ENCODE data around the gene VPS37C.
"Not testable (repeated sequence)": the region's sequence is repeated elsewhere in the genome, so short reads cannot be mapped to it uniquely, and the experiment has no call there.

The VPS37C gene

DNA sequence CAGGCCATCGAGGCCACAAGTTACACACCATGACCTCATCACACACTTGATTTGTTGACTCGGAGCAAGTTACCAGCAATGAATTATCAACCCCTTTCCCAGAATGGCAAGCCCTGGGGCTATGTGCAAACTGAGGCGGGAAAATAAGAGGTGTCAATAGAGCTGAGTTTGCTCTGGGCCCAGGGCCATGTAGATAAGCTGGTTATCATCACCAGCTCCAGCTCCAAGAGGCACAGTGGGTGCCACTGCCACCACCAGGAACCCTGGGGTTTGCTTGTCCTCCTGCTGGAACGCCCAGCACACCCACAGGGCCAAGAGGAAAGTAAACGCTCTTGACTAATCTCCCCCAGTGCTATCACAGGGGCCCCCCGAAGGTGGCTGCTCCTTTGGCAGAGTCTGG lies 13.0 kb upstream of the VPS37C start:
- no peak for DNase-seq

DNA sequence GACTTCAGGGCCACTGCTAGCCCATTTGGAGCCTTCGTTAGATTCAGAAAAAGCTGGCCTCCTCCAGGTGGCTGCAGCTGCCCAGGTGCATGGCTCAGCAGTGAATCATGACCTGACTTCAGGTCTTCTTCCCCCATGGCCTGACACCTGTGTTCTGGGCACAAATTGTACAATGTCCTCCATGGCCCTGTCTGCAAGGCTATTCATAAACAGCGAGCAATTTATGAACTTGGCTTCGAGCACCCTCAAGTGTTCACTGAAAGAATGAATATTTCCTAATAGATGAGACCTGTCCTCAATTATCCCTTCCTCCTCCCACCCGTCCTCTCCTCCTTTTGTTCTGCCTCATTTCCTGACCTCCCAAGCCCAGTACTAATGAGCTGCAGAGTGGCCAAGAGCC lies 12.2 kb upstream of the VPS37C start:
- no peak for DNase-seq

DNA sequence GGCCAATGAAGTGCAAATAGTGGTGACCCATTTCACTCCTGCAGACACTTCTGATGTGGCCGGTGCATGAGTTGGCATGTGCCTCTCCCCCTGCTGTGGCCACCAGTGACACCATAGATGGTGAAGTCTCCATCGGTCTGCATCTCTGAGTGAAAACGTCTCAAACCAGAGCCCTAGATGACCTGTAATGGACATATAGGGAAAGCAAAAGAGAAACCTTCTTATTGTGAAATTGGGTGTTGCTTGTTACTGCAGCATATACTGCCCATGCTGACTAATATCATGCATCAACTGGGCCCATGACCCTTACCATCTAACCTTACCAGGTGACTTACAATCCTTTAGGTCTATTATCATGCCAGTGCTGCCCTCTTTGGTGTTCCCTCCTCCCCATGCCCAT lies 11.7 kb upstream of the VPS37C start:
- no peak for DNase-seq

DNA sequence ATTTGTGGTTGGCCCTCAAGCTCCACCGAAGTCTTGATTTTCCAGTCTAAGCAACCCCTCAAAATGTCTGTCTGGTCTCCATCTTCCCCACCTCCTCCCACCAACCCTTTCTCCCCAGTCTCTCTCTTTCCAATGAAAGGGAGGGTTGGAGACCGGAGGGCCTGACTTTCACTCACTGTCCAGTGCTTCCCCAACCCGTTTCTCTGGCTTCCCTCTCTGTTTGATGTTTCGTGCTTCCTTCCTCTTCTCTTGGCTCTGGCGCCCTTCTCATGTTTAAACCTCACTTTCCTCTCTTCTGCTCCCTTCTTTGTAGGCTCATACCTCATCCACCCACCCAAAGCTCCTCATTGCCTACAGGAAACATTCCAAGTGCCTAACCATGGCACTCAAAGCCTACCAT lies 11.1 kb upstream of the VPS37C start:
- no peak for DNase-seq

DNA sequence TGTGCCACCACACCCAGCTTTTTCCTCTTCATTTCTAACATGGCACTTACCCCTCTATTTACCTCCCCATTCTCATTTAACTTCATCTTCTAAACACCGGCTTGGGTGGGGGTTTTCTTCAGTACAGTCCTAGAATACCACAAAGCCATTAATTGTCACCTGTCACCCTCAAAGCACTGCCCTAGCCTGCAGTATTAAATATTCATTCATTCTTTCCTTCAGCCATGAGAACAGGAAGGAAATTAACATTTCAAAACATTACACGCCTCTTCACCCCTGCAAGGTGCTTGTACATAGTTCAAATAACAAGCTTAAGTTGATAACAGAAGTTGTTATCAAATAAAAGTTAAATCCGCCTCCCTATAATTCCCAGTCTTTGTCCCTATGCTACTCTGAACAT lies 10.7 kb upstream of the VPS37C start:
- DNase-seq = no peak

DNA sequence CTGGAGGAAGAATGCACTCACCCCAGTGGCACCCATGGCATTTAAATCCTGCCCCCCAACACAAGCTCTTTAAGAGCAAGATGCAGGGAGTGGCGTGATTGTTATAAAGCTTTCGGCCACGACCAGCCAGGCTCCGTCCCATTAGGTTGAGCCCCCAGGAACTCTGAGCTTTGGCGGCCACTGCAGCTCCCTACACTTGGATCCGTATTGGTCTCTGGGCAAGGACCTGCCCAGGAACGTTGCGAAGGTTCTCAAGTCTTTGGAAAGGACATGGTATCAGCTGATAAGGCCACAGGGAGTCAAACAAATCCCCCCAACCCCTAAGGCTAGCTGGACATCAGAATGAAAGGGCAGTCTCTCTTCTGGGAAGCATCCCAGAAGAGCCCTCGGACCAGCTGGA lies 9.3 kb upstream of the VPS37C start:
- no peak for DNase-seq

DNA sequence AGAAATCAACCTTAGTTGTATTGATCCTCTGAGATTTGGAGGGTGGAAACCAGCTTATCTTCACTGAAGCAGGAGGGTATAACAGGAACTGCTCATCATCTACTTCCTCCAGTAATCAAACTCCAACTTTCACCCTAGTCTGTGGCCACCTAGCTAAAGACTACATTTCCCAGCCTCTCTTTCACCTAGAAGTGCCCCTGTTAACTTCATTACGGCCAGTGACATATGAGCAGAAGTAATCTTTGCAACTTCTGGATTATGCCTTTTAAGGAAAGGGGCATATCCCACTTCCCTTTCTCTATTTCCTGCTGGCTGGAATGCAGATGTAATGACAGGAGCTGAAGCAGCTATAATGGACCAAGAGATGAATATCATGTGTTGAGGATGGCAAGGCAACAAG lies 7.6 kb upstream of the VPS37C start:
- DNase-seq = no peak

DNA sequence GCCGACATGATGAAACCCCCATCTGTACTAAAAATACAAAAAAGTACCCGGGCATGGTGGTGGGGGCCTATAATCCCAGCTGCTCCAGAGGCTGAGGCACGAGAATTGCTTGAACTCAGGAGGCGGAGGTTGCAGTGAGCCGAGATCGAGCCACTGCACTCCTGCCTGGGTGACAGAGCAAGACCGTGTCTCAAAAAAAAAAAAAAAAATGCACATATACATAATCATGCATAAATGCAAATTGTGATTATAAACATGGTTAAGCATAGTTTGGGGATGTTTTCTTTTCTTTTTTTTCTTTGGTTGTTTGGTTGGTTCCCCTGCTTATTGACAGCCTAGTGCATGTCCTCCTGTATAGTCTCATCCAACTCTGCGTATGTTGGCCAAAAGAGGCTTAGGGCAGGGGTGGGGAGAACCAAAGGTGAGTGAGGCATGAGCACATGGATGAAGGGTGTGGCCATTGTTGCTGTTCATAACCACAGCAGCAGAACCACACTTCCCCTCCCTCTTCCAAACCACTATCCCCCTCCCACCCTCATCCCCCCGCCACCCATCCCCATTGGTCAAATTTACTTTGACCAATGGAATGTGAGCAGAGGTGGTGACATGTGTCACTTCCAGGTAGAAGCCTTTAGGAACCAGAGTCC lies 6.9 kb upstream of the VPS37C start:
- no peak for DNase-seq

DNA sequence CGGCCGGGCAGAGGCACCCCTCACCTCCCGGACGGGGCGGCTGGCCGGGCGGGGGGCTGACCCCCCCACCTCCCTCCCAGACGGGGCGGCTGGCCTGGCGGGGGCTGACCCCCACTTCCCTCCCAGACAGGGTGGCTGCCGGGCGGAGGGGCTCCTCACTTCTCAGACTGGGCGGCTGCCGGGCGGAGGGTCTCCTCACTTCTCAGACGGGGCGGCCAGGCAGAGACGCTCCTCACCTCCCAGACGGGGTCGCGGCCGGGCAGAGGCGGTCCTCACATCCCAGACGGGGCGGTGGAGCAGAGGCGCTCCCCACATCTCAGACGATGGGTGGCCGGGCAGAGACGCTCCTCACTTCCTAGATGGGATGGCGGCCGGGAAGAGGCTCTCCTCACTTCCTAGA lies 5.1 kb upstream of the VPS37C start:
- DNase-seq = not testable (repeated sequence)

DNA sequence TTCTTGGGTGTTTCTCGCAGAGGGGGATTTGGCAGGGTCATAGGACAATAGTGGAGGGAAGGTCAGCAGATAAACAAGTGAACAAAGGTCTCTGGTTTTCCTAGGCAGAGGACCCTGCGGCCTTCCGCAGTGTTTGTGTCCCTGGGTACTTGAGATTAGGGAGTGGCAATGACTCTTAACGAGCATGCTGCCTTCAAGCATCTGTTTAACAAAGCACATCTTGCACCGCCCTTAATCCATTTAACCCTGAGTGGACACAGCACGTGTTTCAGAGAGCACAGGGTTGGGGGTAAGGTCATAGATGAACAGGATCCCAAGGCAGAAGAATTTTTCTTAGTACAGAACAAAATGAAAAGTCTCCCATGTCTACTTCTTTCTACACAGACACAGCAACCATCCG lies 4.6 kb upstream of the VPS37C start:
- DNase-seq = not testable (repeated sequence)

DNA sequence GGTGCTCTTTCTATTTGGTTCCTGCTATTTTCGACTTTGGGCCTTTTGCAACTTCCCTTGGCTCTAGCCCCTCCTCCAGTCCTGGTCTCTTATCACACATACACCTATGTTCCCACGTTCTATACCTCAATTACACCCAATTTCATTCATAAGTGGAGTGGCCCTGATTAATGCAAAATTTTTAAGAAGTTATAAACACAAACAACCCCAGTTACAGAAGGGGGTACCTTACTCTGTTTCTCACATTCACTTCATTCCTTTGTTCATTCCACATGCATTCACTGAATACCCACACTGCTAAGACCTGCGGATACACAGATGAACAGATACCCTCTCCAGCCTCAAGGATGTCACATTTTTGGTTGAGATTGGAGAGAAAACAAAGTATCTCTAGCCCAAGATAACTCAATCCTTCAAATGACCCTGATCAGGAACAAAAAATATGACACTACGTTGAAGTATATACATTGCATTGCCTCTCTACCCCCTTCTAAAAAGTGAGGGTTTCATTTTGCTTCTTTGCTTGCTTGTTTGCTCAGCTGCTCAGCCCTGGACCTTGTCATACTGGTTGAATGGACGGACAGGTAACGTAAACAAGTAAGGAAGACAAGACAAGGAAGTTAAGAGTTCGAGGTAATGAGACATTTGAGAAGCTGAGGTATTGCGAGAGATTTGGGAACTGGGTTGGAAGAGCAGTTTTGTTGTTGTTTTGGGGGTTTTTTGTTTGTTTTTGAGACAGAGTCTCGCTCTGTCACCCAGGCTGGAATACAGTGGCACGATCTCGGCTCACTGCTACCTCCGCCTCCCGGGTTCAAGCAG lies 3.6 kb upstream of the VPS37C start:
- no peak for DNase-seq

DNA sequence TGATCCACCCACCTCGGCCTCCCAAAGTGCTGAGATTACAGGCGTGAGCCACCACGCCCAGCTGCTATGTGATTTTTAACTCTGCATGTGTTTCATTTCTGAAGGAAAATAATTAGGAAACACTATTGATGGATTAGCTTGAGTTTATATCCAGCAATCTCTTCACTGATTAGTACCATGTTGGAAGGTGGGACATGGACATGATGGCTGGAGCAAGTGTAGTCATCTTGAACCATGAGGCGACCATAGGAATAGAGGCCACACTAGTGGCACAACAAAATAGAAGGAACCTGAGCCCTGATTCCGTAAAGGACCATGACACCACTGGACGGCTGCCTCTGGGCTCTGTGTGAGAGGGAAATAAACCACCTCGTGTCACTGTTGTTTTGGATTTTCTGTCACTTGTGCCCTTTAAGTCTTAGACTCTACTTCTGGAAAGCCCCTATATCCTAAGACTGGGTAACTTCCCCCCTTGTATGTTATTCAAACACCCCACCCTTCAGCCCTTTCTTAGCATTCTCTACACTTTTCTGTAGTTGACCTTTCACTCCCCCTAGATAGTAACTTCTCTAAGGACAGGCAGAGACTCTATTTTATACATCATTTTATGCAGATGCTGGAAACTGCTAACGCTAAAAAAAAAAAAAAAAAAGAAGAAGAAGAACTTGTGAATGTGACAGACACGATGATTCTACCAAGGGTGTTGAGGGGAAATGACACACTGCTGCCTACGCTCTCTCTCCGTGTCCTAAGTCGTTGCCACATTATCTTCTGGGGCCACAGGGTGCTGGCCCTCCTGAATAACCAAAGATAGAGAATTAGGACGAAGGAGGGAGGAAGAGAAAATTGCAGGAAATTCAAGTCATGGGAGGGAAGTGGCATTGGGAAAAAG lies 2.7 kb upstream of the VPS37C start:
- DNase-seq = no peak

DNA sequence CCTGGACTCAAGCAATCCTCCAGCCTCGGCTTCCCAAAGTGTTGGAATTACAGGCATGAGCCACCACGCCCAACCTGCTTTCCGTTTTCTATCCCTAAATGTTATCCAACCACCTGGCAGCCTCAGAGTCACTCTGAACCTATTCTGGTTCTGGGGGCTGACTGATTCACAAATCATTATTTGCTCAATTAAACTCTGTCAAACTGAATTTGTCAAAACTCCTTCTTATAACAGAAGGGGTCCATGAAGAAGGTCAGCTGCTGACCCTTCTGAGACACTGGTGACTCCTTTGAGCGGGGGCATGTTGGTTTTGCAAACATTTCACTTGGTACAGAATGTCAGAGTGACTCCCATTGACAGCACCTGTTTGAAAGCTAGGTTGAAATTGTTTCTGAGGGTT lies 1.8 kb upstream of the VPS37C start:
- DNase-seq = no peak

DNA sequence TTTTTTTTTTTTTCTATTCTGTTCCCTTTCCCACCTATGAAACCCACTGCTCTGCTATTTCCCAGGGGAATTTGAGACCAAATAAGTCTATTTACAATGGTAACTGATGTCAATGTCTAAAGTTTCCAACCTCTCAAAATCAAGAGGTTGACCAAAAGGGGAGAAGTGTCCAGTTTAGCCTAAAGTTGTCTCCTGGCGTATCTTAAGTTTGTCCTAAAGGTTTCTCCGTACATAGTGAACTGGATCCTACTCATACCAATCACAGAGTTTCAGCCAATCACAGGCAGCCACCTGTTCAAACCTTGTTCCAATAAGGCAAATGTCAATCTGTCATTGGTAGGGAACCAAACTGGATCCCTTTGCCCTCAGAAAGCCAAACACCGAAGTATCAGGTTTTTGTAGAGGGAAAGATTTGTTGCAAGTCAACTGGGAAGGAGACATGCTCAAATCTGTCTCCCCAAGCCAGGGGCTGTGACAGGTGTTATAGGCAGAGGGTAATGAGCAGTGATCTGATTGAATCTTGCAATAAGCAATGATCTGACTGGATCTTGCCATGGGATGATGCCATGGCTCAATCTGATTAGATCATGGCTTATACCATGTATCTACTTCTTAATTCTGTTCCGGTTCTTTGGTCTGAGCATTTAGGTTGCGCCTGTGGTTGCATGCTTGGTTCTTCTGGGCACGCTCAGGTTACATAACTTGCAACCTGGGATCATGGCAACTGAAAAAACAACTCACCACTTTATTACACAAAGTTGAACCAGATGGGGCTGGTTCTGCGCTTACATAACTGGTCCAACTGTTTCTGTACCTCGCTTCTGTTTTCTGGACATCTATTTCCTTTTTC lies 1.1 kb upstream of the VPS37C start:
- no peak for DNase-seq

DNA sequence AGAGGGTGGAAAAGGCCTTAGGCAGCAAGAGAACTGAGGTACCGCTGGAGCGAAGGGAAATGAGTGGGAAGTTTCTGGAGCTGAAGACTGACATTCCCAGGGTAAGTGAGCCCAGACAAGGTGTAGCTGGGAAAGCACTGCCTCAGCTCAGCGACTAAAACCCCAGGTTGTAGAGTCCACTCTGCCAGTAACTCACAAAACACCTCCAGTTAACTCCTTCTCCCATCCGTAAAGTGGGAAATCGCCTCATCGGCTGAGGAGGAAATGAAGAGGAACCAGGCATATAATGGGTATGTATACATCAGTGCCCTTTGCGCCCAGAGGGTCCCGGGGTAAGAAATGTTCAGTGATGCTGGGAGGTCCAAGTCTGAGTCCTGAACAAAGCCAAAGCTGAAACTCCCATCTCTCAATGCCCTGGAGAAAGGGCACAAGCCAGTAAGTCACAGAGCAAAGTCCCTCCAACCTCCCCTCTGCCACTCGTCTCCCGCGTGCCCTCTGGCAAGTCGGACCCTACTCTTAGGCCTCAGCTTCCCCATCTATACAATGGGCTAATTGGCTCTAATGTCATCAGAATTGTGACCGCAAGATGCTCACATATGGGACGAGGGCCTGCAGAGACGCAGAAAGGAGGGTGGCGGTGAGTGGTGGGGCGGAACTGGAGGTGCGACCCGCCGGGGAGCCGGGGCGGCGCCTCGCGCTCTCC lies 588 bp downstream of the VPS37C start:
- DNase-seq = no peak

DNA sequence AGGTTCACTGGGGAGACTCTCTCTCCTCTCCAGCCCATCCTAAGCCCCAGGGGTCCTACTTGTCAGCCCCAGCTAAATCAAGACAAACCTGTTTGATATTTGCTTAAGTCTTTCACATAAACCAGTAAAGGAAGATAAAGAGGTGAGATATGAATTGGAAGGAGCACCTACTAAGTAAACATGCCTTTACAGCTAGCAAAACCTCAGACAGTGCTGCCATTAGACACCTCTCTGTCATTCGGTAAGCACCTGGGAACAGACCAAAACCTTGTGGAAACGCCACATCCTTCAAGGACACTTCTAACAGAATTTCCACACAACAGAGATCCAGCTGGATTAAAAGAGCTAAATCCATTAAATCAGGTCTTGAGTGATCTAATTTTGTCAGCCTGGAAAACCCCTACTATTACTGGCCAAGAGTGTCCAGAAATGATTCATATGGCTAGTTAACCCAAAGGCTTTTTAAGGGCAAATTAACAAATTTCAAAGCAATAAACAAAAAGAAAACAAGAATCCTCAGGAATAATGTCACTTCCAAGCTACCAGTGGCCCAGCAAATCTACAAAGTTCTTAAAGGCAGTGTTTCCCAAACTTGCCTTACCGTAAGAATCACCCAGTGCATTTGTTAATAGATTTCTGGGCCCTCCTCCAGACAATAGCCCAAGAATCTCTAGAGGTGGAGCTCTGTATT lies 2.4 kb downstream of the VPS37C start:
- DNase-seq = no peak

DNA sequence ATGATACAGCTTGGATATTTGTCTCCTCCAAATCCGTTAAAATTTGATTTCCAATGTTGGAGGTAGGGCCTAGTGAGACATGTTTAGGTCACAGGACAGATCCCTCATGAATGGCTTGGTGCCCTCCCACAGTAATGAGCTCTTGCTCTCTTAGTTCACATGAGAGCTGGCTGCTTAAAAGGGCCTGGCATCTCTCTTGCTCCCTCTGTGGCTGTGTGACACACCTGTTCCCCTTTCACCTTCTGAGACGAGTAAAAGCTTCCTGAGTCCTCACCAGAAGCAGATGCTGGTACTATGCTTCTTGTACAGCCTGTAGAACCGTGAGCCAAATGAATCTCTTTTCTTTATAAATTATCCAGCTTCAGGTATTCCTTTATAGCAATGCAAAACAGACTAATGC lies 3.5 kb downstream of the VPS37C start:
- no peak for DNase-seq

DNA sequence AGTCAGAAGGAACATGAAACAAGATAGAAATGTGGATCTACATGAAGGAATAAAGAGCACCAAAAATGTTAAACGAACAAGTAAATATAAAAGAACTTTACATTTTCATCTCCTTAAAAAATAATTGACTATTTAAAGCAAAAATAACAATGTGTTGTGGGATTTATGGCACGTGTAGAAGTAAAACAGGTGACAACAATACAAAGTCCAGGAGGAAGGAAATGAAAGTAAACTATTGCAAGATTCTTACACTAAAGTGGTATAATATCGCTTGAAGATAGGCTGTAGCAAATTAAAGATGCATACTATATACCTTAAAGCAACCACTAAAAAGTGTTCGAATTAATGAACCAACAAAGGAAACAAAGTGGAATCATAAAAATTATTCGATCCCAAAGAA lies 5.5 kb downstream of the VPS37C start:
- DNase-seq = no peak

DNA sequence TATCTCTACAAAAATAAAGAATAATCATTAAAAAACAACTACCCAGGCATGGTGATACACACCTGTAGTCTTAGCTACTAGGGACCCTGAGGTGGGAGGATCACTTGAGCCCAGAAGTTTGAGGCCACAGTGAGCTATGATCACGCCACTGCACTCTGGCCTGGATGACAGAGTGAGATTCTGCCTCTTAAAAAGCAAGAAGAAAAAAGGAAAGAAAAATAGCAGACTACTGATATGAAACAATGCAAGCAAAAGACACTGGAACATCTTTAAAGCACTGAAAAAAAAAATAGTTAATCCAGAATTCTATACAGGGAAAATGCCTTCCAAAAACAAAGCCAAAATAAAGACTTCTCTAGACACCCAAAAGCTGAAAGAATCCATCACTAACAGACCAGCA lies 5.9 kb downstream of the VPS37C start:
- DNase-seq = no peak

DNA sequence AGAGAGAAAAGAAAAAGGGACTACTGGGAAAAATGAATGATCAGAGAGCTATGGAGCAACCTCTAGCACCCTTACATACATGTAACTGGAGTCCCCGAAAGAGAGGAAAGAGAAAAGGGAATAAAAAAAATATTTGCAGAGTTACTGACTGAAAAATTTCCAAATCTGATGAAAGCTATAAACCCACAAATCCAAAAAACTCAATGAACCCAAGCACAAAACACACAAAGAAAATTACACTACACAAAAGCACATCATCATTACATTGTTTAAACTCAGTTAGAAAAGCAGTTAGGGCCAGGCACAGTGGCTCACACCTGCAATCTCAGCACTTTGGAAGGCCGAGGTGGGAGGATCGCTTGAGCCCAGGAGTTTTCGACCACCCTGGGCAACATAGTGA lies 6.7 kb downstream of the VPS37C start:
- no peak for DNase-seq

DNA sequence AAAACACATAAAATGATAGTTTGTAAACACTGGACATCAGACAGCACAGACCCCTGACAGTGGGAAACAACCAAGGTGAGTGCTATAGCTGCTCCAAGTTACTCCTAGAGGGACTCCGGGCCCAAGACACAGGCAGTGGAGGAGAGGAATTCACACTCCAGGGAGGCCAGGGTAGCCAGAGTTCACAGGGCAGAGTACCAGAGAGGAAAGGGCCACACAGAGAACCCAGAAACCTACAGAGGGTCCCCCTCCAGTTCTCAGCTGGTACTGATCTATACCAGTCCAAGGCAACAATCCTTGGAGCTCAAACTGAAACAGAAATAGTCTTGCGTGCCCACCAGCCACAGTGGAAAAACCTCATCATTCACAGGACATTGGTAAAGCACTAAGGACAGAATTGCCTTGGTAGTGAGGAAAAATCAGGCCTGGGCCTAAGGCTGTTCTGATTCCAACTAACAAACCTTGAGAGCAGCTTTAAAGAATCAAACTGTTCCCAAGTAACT lies 7.6 kb downstream of the VPS37C start:
- no peak for DNase-seq

Data from right forelimb (tissue), 1 donor.